Measurements from ENCODE around the gene CAMK1D.
"Not testable (repeated sequence)": the region's sequence is repeated elsewhere in the genome, so short reads cannot be mapped to it uniquely, and the experiment has no call there.

CAMK1D gene

DNA sequence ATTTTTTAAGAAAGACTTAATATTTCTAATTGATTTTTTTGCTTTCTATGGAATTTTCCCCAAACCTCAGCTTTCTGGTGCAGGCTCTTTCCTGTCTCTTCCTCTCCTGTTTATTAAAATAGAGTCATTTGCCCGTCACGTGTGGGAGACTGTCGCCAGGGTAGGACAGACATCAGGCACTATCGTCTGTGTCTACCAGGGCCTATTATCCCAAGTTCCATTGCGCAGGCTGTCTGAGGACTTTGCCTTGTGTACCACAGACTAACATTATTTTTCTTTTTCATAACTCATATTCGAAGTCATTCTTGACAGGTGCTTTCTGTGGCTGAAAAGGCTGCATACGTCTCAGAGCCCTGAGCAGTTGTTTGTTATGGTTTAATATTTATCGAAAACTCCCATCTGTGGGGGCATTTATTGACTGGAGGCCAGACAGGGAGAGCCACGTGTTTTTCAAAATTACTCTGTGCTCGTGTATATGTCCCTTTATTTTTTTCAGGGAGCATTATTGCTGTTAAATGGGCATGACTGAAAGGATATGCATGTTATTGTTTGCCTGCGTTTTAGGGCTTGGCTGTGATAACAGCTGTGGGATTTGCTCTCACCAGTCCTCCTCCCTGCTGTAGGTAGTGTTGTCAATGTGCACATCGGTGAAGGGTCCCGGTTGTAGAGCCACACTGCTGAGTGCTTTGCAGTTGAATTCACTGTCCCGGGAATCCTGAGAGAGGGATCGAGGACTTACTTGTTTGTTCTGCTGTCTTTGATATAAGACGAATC is 89.8 kb downstream of the CAMK1D start:
- H3K4me3 ChIP-seq (replicated peaks in 1 of 2; ENCODE audit: low read depth in 2 of 2, low read length in 2 of 2): no peak overlapping the region
- TF ChIP-seq, protein P1, sequence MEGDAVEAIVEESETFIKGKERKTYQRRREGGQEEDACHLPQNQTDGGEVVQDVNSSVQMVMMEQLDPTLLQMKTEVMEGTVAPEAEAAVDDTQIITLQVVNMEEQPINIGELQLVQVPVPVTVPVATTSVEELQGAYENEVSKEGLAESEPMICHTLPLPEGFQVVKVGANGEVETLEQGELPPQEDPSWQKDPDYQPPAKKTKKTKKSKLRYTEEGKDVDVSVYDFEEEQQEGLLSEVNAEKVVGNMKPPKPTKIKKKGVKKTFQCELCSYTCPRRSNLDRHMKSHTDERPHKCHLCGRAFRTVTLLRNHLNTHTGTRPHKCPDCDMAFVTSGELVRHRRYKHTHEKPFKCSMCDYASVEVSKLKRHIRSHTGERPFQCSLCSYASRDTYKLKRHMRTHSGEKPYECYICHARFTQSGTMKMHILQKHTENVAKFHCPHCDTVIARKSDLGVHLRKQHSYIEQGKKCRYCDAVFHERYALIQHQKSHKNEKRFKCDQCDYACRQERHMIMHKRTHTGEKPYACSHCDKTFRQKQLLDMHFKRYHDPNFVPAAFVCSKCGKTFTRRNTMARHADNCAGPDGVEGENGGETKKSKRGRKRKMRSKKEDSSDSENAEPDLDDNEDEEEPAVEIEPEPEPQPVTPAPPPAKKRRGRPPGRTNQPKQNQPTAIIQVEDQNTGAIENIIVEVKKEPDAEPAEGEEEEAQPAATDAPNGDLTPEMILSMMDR (IDR thresholded peaks at IDR 0.05; ENCODE audit: low read depth, low read length): no peak
- DNase-seq (ENCODE audit: low read depth in 2 of 2): no peak

DNA sequence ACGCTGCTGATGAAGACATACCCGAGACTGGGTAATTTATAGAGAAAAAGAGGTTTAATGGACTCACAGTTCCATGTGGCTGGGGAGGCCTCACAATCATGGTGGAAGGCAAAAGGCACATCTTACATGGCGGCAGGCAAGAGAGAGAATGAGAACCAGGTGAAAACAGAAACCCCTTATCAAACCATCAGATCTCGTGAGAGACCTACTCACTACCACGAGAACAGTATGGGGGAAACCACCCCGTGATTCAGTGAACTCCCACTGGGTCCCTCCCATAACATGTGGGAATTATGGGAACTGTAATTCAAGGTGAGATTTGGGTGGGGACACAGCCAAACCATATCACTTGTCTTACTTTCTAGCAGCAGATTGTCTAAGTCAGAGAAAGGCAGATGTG is 90.4 kb downstream of the CAMK1D start:
- not testable (repeated sequence) for DNase-seq (ENCODE audit: low read depth in 2 of 2); H3K4me3 ChIP-seq (replicated peaks in 1 of 2; ENCODE audit: low read depth in 2 of 2, low read length in 2 of 2)

DNA sequence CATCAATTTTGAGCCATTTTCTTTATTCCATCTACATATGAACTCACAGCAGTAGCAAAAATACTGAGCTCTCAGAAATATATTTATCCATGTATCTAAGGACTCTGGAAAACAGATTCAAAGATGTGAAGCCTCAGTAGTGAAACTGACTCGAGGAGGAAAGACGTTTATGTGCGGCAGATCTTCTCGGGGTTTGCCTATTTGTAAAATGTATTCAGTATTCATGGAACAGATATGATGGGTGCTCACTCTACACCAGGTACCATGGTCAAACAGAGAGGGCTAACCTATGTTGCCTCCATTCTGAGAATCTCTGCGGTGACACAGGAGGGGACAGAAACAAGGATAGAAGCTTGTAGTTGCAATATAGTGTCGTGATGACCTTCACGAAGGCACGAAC is 93.7 kb downstream of the CAMK1D start:
- H3K4me3 ChIP-seq (replicated peaks in 1 of 2; ENCODE audit: low read depth in 2 of 2, low read length in 2 of 2): no peak overlapping the region
- no peak for DNase-seq (ENCODE audit: low read depth in 2 of 2)
- TF ChIP-seq, protein P1 (IDR thresholded peaks at IDR 0.05; ENCODE audit: low read depth, low read length): no peak

DNA sequence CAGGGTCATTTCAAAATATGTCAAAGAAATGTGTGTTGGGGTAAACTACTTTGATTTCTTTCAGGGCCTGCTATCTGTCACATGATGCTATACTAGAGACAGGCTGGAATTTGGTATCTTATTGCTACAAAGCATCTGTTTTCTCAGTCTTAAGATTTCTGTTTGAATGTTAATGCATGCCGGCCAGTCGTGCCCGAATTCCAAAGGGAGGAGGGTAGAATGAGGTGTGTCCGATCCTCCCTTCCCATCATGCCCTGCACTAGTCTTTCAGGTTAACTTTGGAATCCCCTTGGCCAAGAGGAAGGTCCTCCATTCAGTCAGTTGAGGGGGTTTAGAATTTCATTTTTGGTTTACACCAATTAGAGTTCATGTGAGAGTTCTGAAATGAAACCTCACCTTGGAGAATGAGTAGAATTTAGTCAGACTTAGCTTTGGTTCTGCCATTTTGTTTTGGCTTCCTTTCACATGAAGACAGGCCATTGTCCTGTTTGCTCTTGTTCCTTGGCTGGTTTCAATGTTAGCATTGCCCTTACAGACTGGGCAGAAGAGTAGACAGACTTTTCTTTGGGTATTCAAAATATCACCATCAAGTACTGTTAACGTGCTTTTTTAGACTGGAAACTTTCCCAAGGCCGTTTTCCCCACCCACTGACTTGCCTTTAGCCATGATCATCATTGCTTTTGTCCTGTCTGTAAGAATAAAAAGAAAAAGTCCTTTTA is 95.8 kb downstream of the CAMK1D start:
- TF ChIP-seq, protein P1 (IDR thresholded peaks at IDR 0.05; ENCODE audit: low read depth, low read length): no peak
- no peak overlapping the region for H3K4me3 ChIP-seq (replicated peaks in 1 of 2; ENCODE audit: low read depth in 2 of 2, low read length in 2 of 2)
- no peak for DNase-seq (ENCODE audit: low read depth in 2 of 2)

DNA sequence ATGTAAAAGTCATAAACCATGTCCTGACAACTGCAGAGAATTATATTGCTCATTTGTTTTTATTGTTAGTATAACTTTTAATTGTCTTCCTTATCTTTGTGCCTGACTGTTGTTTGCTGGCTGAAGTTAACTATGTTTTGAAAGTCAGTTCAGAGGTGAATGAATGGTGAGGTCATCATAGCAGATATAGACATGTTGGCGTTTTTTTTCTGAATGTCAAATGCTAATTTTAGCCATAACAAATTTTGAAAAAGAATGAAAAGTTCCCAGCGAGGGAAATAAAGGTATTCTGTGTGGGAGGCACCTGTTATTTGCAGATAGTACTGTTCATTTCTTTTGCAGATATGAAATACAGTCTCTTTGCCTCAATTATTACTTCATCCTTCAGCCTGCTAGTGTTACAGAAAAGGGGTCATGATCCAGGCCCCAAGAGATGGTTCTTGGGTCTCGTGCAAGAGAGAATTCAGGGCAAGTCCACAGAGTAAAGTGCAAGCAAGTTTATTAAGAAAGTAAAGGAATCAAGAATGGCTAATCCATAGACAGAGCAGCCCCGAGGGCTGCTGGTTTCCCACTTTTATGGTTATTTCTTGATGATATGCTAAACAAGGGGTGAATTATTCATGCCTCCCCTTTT is 96.5 kb downstream of the CAMK1D start:
- no peak for DNase-seq (ENCODE audit: low read depth in 2 of 2)
- no peak overlapping the region for H3K4me3 ChIP-seq (replicated peaks in 1 of 2; ENCODE audit: low read depth in 2 of 2, low read length in 2 of 2)
- TF ChIP-seq, protein P1 (IDR thresholded peaks at IDR 0.05; ENCODE audit: low read depth, low read length): no peak

DNA sequence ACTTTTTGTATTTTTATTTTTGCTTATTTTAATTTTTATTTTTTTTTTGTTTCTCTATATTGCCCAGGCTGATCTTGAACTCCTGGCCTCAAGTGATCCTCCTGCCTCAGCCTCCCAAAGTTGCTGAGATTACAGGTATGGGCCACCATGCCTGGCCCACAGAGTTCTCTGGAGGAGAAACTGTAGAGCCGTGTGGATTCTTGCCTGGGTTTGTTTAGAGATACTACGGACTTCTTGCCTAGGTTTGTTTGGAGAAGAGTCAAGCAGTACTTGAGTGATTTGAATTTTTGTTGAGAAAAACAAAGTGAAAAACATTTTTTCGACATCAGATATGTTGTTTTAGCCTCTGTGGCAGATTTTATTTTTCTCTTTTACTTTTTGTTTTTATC is 99.0 kb downstream of the CAMK1D start:
- DNase-seq (ENCODE audit: low read depth in 2 of 2): no peak
- H3K4me3 ChIP-seq (replicated peaks in 1 of 2; ENCODE audit: low read depth in 2 of 2, low read length in 2 of 2): no peak overlapping the region
- TF ChIP-seq, protein P1 (IDR thresholded peaks at IDR 0.05; ENCODE audit: low read depth, low read length): no peak

DNA sequence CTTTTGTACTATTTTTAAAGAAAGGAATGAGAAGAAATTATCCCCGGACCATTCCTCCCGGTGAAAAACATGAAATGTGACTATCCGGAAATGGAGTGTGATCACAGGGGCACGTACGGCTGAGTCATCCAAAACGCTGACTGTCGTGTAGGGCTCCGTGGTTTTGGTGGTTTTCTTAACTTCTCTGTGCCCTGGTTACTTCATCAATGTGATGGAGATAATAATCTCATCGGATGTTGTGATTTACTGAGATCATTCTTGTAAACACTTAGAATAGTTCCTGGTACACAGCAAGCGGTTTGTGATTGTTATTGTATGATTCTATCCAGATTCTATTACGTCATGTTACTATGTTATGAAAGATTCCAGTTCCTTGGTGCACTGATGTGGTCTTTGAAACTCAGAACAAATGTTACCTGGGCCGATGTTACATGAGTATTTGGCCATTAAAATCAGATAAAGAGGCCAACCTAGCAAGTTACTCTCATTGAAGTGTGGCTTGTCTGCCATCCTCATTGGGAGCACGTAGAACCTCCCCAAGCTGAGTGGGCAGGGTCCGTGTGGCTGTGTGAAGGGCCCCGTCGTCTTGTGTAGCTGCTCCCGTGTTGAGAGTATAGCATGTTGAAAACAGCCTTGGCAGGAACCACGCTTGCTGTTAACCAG is 99.5 kb downstream of the CAMK1D start:
- TF ChIP-seq, protein P1 (IDR thresholded peaks at IDR 0.05; ENCODE audit: low read depth, low read length): no peak
- peak; percentile 35 to 82 for DNase-seq (ENCODE audit: low read depth in 2 of 2)
- no peak overlapping the region for H3K4me3 ChIP-seq (replicated peaks in 1 of 2; ENCODE audit: low read depth in 2 of 2, low read length in 2 of 2)
